ENCODE results near the gene SLC38A10.

The SLC38A10 gene

GRCh38 chr17:81273698-81274470 is 21.2 kb downstream of the SLC38A10 start:
- no peak for DNase-seq

GRCh38 chr17:81272616-81273015 is 22.5 kb downstream of the SLC38A10 start:
- no peak for DNase-seq

GRCh38 chr17:81271226-81271625 is 23.9 kb downstream of the SLC38A10 start:
- no peak for DNase-seq

GRCh38 chr17:81270279-81270678 is 24.8 kb downstream of the SLC38A10 start:
- DNase-seq: no peak

GRCh38 chr17:81267390-81268067 is 27.6 kb downstream of the SLC38A10 start:
- DNase-seq: no peak

GRCh38 chr17:81265576-81265975 is 29.5 kb downstream of the SLC38A10 start:
- no peak for DNase-seq

- DNase-seq: no peak
Measured at GRCh38 chr17:81264640-81265039, 30.5 kb downstream of the SLC38A10 start.

- DNase-seq: no peak
Measured at GRCh38 chr17:81263371-81264181, 31.5 kb downstream of the SLC38A10 start.

- DNase-seq: no peak
Measured at GRCh38 chr17:81261582-81262336, 33.3 kb downstream of the SLC38A10 start.

- no peak for DNase-seq
Measured at GRCh38 chr17:81261096-81261495, 34.0 kb downstream of the SLC38A10 start.

GRCh38 chr17:81260641-81261040 is 34.5 kb downstream of the SLC38A10 start:
- DNase-seq: no peak

- DNase-seq: no peak
Measured at GRCh38 chr17:81260171-81260570, 34.9 kb downstream of the SLC38A10 start.

- DNase-seq: no peak
Measured at GRCh38 chr17:81259058-81259605, 36.0 kb downstream of the SLC38A10 start.

GRCh38 chr17:81258292-81258691 is 36.8 kb downstream of the SLC38A10 start:
- DNase-seq: no peak

- DNase-seq: no peak
Measured at GRCh38 chr17:81257533-81257932, 37.6 kb downstream of the SLC38A10 start.

- DNase-seq: no peak
Measured at GRCh38 chr17:81256616-81257015, 38.5 kb downstream of the SLC38A10 start.

- no peak for DNase-seq
Measured at GRCh38 chr17:81254955-81255717, 40.0 kb downstream of the SLC38A10 start.

GRCh38 chr17:81253358-81254131 is 41.6 kb downstream of the SLC38A10 start:
- peak; percentile 52 for DNase-seq

GRCh38 chr17:81252987-81253329 is 42.1 kb downstream of the SLC38A10 start:
- DNase-seq: no peak

GRCh38 chr17:81252326-81252986 is 42.7 kb downstream of the SLC38A10 start:
- DNase-seq: peak; percentile 42

Measured in NCI-H1694 (cell line).